Smooth muscle cell (in vitro differentiated cells): ENCODE measurements around the gene SNAPC4. TPM values are rescaled to one million over a fixed set of nuclear protein-coding genes. Genes with fewer than 3 reads are reported as not detected.

Experiments used
- DNase-seq: peaks from one replicate; lab custom pipeline; 2025; ENCODE audit not compliant: unreplicated experiment; lab: John Stamatoyannopoulos, UW
- H2AFZ ChIP-seq: fragments of 200-600 bp; sonication (generic); 2 replicates; pipeline ENCODE4 v1.6.0; 2016; ENCODE audit warnings: antibody characterized with exemption, low read depth, mild to moderate bottlenecking
- H3F3A ChIP-seq: fragments of 200-600 bp; sonication (generic); 2 replicates; pipeline ENCODE4 v1.6.0; 2017; ENCODE audit warnings: antibody characterized with exemption, low read depth
- H3K27ac ChIP-seq: fragments of 200-600 bp; sonication (generic); 2 replicates; pipeline ENCODE4 v1.5.1; 2016; ENCODE audit warnings: low read depth, mild to moderate bottlenecking
- H3K27me3 ChIP-seq: fragments of 200-600 bp; sonication (generic); 2 replicates; pipeline ENCODE4 v1.6.1; 2016; ENCODE audit warnings: low read depth, mild to moderate bottlenecking
- H3K36me3 ChIP-seq: fragments of 200-600 bp; sonication (generic); 2 replicates; pipeline ENCODE4 v1.5.1; 2016; ENCODE audit warnings: low read depth
- H3K4me1 ChIP-seq: fragments of 200-600 bp; sonication (generic); 2 replicates; pipeline ENCODE4 v1.5.1; 2016; ENCODE audit warnings: low read depth
- H3K4me2 ChIP-seq: fragments of 200-600 bp; sonication (generic); 2 replicates; pipeline ENCODE4 v1.6.0; 2016; ENCODE audit warnings: mild to moderate bottlenecking
- H3K4me3 ChIP-seq: fragments of 200-600 bp; sonication (generic); 2 replicates; pipeline ENCODE4 v1.5.1; 2016; ENCODE audit warnings: mild to moderate bottlenecking
- H3K79me2 ChIP-seq: fragments of 200-600 bp; sonication (generic); 2 replicates; pipeline ENCODE4 v1.6.0; 2016; ENCODE audit warnings: low read depth, mild to moderate bottlenecking
- H3K9ac ChIP-seq: fragments of 200-600 bp; sonication (generic); 2 replicates; pipeline ENCODE4 v1.6.0; 2016; ENCODE audit warnings: low read depth
- H3K9me3 ChIP-seq: fragments of 200-600 bp; sonication (generic); replicated peaks from 2 replicates; pipeline ENCODE4 v1.5.1; 2016; ENCODE audit warnings: low read depth
- H4K20me1 ChIP-seq: fragments of 200-600 bp; sonication (generic); 2 replicates; pipeline ENCODE4 v1.6.0; 2016; ENCODE audit warnings: low read depth
- WGBS: methylation state at CpG from one replicate; pipeline ENCODE4 v1.1.7; 2016; ENCODE audit warnings: low lambda C conversion rate; 5-methylcytosine and 5-hydroxymethylcytosine counted together
- polyA plus RNA-seq: library from polyadenylated mRNA; unstranded; fragments of >200 nt; fragmentation: Nextera tagmentation; extraction: Ambion mirVana; gene quantifications from 2 replicates; pipeline ENCODE4 v1.2.1, GENCODE V29; 2016
- total RNA-seq: library from RNA; depleted of rRNA; stranded (reverse); fragments of >200 nt; gene quantifications from 2 replicates; pipeline ENCODE4 v1.2.3, GENCODE V29; 2014
- TF ChIP-seq, protein P1 (sequence below): fragments of 200-600 bp; sonication (generic); IDR thresholded peaks from 2 replicates; pipeline ENCODE4 v1.5.1; 2017; ENCODE audit warnings: borderline replicate concordance, mild to moderate bottlenecking, antibody characterized with exemption; ENCODE audit not compliant: insufficient read depth, poor library complexity, severe bottlenecking

Gene SNAPC4
- total and polyA plus RNA-seq, 2 experiments from 2014 or later, result 4.2 to 9.0 TPM

DNA sequence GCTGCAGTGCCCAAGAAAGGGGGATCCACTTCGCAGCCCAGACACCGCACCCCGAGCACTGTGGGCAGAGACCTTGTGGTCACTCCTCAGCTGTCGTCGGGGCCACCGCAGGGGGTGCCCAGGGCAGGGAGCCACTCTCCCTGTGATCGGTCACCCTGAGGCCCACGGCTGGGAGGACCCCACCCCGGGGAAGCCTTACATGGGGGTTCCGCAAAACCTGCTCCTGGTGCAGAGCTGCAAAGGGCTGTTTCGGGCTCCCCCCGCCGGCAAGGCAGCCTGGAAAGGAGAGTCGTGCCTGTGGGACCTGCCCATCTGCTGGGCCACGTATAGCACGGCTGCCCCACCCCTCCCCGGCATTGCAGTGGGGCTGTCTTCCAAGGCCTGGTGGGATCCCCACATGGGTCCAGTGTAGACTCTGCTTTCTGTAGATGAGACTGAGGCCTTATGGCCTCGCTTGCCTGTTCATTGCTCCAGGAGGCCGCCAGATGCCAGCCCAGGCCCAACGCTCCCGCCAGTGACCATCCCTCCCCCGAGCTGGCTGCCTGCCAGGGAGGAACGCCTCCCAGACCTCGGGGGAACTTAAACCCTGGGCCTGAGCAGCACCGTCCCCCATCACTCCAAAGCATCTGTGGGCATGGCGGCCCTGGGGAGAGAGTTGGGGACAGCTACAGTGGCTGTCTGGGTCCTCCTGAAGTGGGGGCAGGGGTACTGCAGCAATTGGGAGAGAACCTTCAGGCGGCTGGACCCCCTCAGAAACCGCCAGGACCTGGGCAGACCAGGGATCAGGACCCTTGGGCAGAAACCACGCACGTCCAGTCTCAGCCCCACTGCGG lies 34.8 kb downstream of the SNAPC4 start:
- H3F3A ChIP-seq, result no peaks in the 10 kb centered on the region
- H3K79me2 ChIP-seq, result no peaks in the 10 kb centered on the region
- H3K9me3 ChIP-seq, result no peaks in the 10 kb centered on the region
- no peak overlapping the region for H3K27ac ChIP-seq
- H3K36me3 ChIP-seq, result no peaks in the 10 kb centered on the region
- H2AFZ ChIP-seq, result no peak overlapping the region
- H3K4me3 ChIP-seq, result no peak overlapping the region
- no peak overlapping the region for H3K9ac ChIP-seq
- DNase-seq, result no peak
- H3K27me3 ChIP-seq, result no peaks in the 10 kb centered on the region
- TF ChIP-seq, protein P1, sequence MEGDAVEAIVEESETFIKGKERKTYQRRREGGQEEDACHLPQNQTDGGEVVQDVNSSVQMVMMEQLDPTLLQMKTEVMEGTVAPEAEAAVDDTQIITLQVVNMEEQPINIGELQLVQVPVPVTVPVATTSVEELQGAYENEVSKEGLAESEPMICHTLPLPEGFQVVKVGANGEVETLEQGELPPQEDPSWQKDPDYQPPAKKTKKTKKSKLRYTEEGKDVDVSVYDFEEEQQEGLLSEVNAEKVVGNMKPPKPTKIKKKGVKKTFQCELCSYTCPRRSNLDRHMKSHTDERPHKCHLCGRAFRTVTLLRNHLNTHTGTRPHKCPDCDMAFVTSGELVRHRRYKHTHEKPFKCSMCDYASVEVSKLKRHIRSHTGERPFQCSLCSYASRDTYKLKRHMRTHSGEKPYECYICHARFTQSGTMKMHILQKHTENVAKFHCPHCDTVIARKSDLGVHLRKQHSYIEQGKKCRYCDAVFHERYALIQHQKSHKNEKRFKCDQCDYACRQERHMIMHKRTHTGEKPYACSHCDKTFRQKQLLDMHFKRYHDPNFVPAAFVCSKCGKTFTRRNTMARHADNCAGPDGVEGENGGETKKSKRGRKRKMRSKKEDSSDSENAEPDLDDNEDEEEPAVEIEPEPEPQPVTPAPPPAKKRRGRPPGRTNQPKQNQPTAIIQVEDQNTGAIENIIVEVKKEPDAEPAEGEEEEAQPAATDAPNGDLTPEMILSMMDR, result no peak
- no peaks in the 10 kb centered on the region for H3K4me1 ChIP-seq
- peaks cover 7% of the 10 kb centered on the region for H4K20me1 ChIP-seq
- no peak overlapping the region for H3K4me2 ChIP-seq
- 85% methylated on average over 31 of the region's 31 CpGs for WGBS

DNA sequence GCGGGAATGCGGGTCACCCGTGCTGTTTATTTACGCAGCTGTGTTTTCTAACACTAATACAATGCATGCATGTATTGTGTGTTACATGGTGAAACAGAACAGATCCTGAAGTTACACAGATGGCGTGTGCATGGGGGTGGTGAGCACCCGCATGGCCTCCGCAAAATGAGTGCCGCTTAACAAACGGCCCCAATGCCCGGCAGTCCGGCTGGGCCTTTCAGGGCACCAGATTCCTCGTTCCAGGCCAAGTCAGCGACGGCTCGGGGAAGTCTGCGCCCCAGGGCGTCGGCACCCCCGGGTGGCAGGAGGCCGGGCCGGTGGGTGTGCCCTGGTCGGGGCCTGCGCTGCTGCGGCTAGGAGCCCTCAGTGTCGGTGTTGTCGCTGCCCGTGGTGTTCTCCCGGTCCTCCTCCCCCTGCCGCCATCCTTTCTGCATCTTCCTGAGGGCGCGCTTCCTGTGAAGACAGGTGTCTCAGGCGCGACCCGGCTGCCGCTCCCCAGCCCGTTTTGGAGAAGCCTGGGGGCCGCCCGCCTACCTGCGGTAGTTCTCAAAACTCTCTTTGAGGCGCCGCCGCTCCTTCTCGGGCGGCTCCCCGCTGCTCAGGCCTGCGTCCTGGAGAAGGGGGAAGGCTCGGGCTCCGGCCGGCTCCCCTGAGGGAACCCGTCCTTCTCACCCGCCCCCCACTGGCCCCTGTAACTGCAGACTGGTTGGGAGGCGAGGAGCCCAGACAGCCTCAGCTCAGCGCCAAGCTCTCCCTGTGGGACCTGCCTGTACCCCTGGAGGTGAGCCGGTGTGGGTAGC lies 35.8 kb downstream of the SNAPC4 start:
- no peaks in the 10 kb centered on the region for H3K79me2 ChIP-seq
- H3K9ac ChIP-seq, result no peak overlapping the region
- peak overlapping the region; percentile 95 for H3K4me2 ChIP-seq
- H3F3A ChIP-seq, result no peaks in the 10 kb centered on the region
- H3K9me3 ChIP-seq, result no peaks in the 10 kb centered on the region
- H3K27me3 ChIP-seq, result no peaks in the 10 kb centered on the region
- no peaks in the 10 kb centered on the region for H3K4me1 ChIP-seq
- peaks cover 7% of the 10 kb centered on the region for H4K20me1 ChIP-seq
- H3K4me3 ChIP-seq, result peak overlapping the region; percentile 95
- H3K36me3 ChIP-seq, result no peaks in the 10 kb centered on the region
- 84% methylated on average over 45 of the region's 54 CpGs for WGBS
- H3K27ac ChIP-seq, result no peak overlapping the region
- TF ChIP-seq, protein P1, result no peak
- no peak overlapping the region for H2AFZ ChIP-seq
- DNase-seq, result no peak

DNA sequence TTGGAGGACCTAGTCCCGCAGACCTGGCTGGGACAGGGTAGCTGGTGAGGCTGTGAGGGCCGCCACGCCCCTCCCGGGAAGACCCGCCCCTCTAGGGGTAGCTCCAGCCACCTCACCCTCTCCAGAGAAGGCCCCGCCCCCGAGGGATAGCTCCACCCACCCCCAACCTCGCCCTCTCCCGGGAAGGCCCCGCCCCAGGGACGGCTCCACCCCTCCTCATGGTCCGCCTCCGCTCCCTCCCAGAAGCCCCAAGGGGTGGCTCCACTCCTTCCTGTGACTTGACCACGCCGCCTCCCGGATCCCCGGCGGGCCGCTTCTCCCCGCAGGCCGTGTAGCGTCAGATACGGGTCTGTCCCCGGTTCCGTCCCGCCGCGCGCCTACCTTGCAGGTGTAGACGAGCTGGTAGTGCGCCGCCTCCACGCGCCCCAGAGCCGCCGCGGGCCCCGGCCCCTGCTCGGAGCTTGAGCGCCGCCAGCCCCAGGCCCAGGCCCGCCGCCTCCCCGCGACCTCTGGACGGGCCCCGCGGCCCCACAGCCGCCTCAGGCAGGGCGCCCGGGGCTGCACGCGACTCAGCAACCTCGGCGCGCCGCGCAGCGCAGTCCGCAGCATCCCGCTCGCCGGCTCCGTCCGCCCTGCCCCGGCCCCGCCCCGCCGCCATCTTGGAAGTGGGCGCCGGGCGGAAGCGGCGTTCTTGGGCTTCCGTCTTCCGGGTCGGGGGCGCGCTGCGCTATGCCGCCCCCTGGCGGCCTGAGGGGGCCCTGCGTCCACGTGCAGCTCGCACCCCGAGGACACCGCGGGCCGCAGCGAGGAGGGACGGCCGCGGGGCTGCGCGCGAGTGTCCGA lies 36.6 kb downstream of the SNAPC4 start, which contains the start of gene DNLZ:
DNLZ (minus strand) TSS at position 639 of the 843 bp plus-strand sequence; CDS start at position 609, 30 bp downstream.
- Histone ChIP-seq H3K4me1 (no peaks in the 10 kb centered on the region), H3K4me3 (peak within 1 kb of the TSS; percentile 95), H2AFZ (no peak within 1 kb of the TSS), H3K27ac (no peak within 1 kb of the TSS), H3F3A (no peaks in the 10 kb centered on the region), H3K4me2 (peak within 1 kb of the TSS; percentile 95), H3K27me3 (no peaks in the 10 kb centered on the region), H4K20me1 (peaks cover 7% of the 10 kb centered on the region), H3K79me2 (no peaks in the 10 kb centered on the region), H3K9ac (no peak within 1 kb of the TSS), H3K36me3 (no peaks in the 10 kb centered on the region), H3K9me3 (no peaks in the 10 kb centered on the region)
- TF ChIP-seq, protein P1, result peak; percentile 99
- WGBS, result 3% methylated on average over 78 of the region's 97 CpGs
- DNase-seq, result peak; percentile 94
